Esophagus mucosa (tissue), 1 donor: ENCODE measurements around the gene RC3H1. TPM values are rescaled to one million over a fixed set of nuclear protein-coding genes. Genes with fewer than 3 reads are reported as not detected.

Experiments
- total RNA-seq: library from RNA; stranded (reverse); gene quantifications from one replicate; pipeline ENCODE4 v1.2.4, GENCODE V29; 2023
- donor health status: DM: yes; HTN: yes; CAD: no.

RC3H1 gene
- total RNA-seq, 1 donor from 2014 or later = 25.1 TPM

Other genes with a start within 250 kb of the RC3H1 start
- 13.5 TPM for gene DARS2, start 197.7 kb downstream of the RC3H1 start, total RNA-seq
- 7.2 TPM for gene CENPL, start 197.5 kb downstream of the RC3H1 start, total RNA-seq
- 347 TPM for gene GAS5, start 154.4 kb downstream of the RC3H1 start, total RNA-seq
- gene ZBTB37, start 154.0 kb downstream of the RC3H1 start, total RNA-seq = 5.0 TPM
- 0.32 TPM for gene SERPINC1, start 105.0 kb downstream of the RC3H1 start, total RNA-seq
- 25.3 TPM for gene RABGAP1L, start 137.2 kb upstream of the RC3H1 start, total RNA-seq